ENCODE results near the gene NDUFB4.
"Not testable (repeated sequence)": the region's sequence is repeated elsewhere in the genome, so short reads cannot be mapped to it uniquely, and the experiment has no call there.

NDUFB4 gene

GRCh38 chr3:120622870-120623726 lies 27.0 kb downstream of the NDUFB4 start:
- DNase-seq (ENCODE audit: low read depth), result no peak
- TF ChIP-seq CTCF (IDR thresholded peaks at IDR 0.05; ENCODE audit: control insufficient read depth, extremely low read depth, insufficient read depth), result no peak
- H3K4me3 ChIP-seq (ENCODE audit: low read depth, low read length), result no peak overlapping the region

DNA sequence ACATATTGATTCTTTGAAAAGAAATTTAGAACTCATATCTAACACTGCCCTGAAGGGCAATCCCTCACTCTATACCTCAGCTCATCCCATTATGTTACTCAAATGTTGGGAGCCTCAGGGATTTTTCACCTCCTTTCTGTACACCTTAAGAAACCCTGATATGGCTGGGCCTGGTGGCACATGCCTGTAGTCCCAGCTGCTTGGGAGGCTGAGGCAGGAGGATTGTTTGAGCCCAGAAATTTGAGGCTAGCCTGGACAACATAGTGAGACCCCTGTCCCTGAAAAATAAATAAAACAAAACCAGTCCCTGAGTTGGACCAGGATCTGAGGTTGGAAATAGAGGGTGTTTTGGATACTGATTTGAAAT lies 27.6 kb downstream of the NDUFB4 start:
- no peak for TF ChIP-seq CTCF (IDR thresholded peaks at IDR 0.05; ENCODE audit: control insufficient read depth, extremely low read depth, insufficient read depth)
- H3K4me3 ChIP-seq (ENCODE audit: low read depth, low read length), result no peak overlapping the region

GRCh38 chr3:120625159-120625586 lies 29.0 kb downstream of the NDUFB4 start:
- no peak overlapping the region for H3K4me3 ChIP-seq (ENCODE audit: low read depth, low read length)
- TF ChIP-seq CTCF (IDR thresholded peaks at IDR 0.05; ENCODE audit: control insufficient read depth, extremely low read depth, insufficient read depth), result no peak
- DNase-seq (ENCODE audit: low read depth), result no peak

More for the DNA sequence above, 27.6 kb downstream of the NDUFB4 start:
- DNase-seq (ENCODE audit: low read depth), result no peak

DNA sequence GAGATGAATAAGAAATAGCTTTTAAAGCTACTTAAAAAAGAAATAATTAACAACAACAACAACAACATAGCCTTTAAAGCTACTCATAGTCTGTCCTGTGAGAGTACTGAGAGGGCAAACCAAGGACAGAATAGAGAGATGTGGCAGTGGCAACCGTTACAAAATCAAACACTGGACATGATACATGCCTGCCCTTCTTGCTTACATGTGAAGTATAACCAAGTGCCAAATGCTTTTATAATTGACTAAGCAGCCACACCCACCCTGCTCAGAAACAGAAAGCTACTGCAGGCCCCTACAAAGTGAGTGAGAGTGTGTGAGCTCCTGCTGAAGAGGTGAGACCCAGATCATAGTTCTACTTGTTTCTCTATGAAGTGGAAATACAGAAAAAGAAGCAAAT lies 38.4 kb downstream of the NDUFB4 start:
- H3K4me3 ChIP-seq (ENCODE audit: low read depth, low read length), result no peak overlapping the region
- DNase-seq (ENCODE audit: low read depth), result no peak
- no peak for TF ChIP-seq CTCF (IDR thresholded peaks at IDR 0.05; ENCODE audit: control insufficient read depth, extremely low read depth, insufficient read depth)

- no peak for TF ChIP-seq CTCF (IDR thresholded peaks at IDR 0.05; ENCODE audit: control insufficient read depth, extremely low read depth, insufficient read depth)
- no peak overlapping the region for H3K4me3 ChIP-seq (ENCODE audit: low read depth, low read length)
- no peak for DNase-seq (ENCODE audit: low read depth)
Measured at GRCh38 chr3:120636795-120637401, 40.8 kb downstream of the NDUFB4 start.

- DNase-seq (ENCODE audit: low read depth), result no peak
- TF ChIP-seq CTCF (IDR thresholded peaks at IDR 0.05; ENCODE audit: control insufficient read depth, extremely low read depth, insufficient read depth), result no peak
- H3K4me3 ChIP-seq (ENCODE audit: low read depth, low read length), result no peak overlapping the region
Measured at GRCh38 chr3:120637851-120638559, 41.9 kb downstream of the NDUFB4 start.

DNA sequence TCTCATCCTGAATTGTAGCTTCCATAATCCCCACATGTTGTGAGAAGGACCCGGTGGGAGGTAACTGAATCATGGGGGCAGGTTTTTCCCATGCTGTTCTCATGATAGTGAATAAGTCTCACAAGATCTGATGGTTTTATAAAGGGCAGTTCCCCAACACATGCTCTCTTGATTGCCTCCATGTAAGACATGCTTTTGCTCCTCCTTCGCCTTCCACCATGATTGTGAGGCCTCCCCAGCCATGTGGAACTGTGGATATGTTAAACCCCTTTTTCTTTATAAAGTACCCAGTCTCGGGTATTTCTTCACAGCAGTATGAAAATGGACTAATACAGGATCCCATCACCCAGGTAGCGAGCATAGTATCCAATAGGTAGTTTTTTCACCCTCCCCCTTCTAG lies 42.7 kb downstream of the NDUFB4 start:
- not testable (repeated sequence) for DNase-seq (ENCODE audit: low read depth); H3K4me3 ChIP-seq (ENCODE audit: low read depth, low read length)
